Bronchial epithelial cell (primary cell): Measurements from ENCODE around the gene IQCF5. TPM values are rescaled to one million over a fixed set of nuclear protein-coding genes. Genes with fewer than 3 reads are reported as not detected.

Experiments used
- DNase-seq: peaks from one replicate; pipeline ENCODE4 v3.0.0-alpha.2; 2010; ENCODE audit warnings: low read depth
- FAIRE-seq: peaks from 2 replicates; lab custom pipeline; 2011; peaks lifted over from hg19 to GRCh38; lab: Jason Lieb, UNC
- H3K27me3 ChIP-seq: 2 replicates; pipeline ENCODE4 v1.5.1; 2011; ENCODE audit warnings: low read length; ENCODE audit not compliant: control insufficient read depth, insufficient read depth
- H3K36me3 ChIP-seq: 2 replicates; pipeline ENCODE4 v1.5.1; 2011; ENCODE audit warnings: low read length; ENCODE audit not compliant: control insufficient read depth, insufficient read depth
- H3K4me3 ChIP-seq: 2 replicates; pipeline ENCODE4 v1.5.1; 2011; ENCODE audit warnings: mild to moderate bottlenecking, low read depth, low read length, control low read depth
- CTCF ChIP-seq: IDR thresholded peaks from 2 replicates; pipeline ENCODE4 v1.5.1; 2011; ENCODE audit warnings: mild to moderate bottlenecking, moderate library complexity, low read length, control low read depth, inconsistent platforms; ENCODE audit not compliant: insufficient read depth, severe bottlenecking
- total RNA-seq: library from RNA; depleted of rRNA; stranded (reverse); fragments of >200 nt; gene quantifications from 2 replicates; pipeline ENCODE4 v1.2.1, GENCODE V29; 2014

IQCF5 gene
- total RNA-seq, 1 donor from 2014 or later, result 0.53 TPM

DNA sequence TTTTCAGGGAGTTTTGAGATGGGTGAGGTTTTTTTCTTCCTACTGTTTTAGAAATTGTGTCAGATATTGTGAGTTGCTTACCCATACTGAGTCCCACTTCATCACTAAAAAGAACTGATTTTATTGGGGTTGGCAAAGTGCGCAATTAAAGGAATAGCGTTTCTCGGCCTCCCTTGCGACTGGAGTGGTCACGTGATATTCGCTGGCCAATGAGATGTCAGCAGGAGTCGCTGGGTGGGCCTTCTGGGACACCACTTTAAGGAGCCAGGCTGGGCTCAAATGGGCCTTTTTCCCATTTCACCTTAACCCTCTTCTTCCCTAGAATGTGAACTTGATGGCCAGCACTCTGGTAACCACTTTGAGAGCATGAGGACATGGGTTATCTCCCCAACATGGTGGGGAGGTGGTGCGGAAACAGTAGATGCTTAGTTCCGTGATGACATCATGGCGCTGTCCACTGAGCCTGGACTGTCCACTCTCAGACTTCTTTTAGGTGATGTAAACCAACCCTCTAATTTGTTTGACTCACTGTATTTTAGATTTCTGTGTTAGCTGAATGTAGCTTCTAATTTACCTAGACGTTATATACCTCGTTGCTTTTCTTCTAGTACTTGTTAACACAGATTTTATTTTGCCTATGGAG, 13.2 kb upstream of the IQCF5 start:
- DNase-seq, result no peak
- no peaks in the 10 kb centered on the region for H3K27me3 ChIP-seq
- FAIRE-seq, result no peak
- H3K36me3 ChIP-seq, result no peaks in the 10 kb centered on the region
- no peak overlapping the region for H3K4me3 ChIP-seq
- no peak for TF ChIP-seq CTCF

DNA sequence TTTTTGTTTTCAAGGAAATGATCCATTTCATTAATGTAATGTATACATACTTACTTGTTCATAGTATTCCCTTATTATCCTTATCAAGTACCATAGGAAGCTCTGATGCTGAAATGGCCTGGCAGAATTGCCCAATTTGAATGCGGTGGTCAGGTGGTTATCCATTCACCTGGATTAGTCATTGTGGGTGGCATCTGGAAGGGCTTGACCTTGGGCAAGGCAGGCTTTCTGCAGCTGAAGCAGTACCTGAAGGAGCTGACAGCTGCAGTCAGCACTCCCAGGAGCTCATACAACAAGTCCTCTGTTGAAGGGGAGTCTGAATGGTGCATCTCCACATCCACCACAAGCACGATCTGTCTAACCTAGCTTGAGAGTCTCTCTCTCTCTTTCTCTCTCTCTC, 12.2 kb upstream of the IQCF5 start:
- no peak for TF ChIP-seq CTCF
- Histone ChIP-seq H3K4me3 (no peak overlapping the region), H3K27me3 (no peaks in the 10 kb centered on the region), H3K36me3 (no peaks in the 10 kb centered on the region)
- FAIRE-seq (no peak), DNase-seq (peak; percentile 73)

GRCh38 chr3:51886447-51886846, 11.0 kb upstream of the IQCF5 start:
- DNase-seq (no peak), FAIRE-seq (no peak)
- no peak for TF ChIP-seq CTCF
- no peaks in the 10 kb centered on the region for H3K36me3 ChIP-seq
- H3K4me3 ChIP-seq, result no peak overlapping the region
- no peaks in the 10 kb centered on the region for H3K27me3 ChIP-seq

DNA sequence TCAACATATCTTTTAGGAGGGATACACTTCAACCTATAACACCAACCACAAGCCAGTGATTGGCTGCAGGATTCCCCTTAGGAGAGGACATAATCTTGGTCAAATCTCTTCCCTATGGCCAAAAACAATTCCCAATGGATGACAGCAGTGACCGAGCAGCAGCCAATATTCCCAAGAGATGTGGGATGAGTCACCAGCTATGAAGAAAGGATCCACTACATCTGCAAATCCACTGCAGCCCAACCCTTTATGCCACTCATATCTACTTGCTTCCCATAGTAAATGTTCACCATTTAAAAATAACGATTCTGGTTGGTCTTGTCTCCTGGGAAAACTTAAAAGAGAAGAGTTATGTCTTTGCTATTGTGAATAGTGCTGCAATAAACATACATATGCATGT, 4.5 kb upstream of the IQCF5 start:
- FAIRE-seq, result no peak
- Histone ChIP-seq H3K36me3 (no peaks in the 10 kb centered on the region), H3K27me3 (no peaks in the 10 kb centered on the region), H3K4me3 (no peak overlapping the region)
- no peak for TF ChIP-seq CTCF
- peak; percentile 26 for DNase-seq

- TF ChIP-seq CTCF, result no peak
- H3K4me3 ChIP-seq, result no peak overlapping the region
- no peaks in the 10 kb centered on the region for H3K27me3 ChIP-seq
- no peaks in the 10 kb centered on the region for H3K36me3 ChIP-seq
- DNase-seq (no peak), FAIRE-seq (peak; percentile 50)
Measured at GRCh38 chr3:51876186-51876585, 785 bp upstream of the IQCF5 start.

DNA sequence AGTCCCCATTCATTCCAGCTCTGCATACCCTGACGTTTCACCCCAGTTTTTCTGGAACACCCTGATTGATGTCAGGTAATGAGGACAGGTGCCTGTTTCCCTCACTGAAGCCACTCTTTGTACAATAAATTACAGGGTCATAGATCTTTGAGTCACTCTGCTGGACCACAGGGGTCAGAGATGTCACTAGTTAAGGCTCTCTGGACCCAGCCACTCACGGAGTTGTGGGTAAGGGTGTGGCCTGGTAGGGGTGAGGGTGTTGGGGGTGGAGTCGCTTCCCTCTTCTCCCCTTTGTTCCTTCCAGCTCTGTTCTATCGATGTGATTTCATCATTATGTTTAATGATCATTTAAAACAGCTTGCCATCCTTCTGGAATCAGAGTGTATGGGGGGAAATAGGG, 512 bp downstream of the IQCF5 start:
- Histone ChIP-seq H3K36me3 (no peaks in the 10 kb centered on the region), H3K27me3 (no peaks in the 10 kb centered on the region), H3K4me3 (no peak overlapping the region)
- FAIRE-seq (no peak), DNase-seq (no peak)
- TF ChIP-seq CTCF, result no peak
